ENCODE measurements around the gene ERMARD. TPM values are rescaled to one million over a fixed set of nuclear protein-coding genes. Genes with fewer than 3 reads are reported as not detected.

ERMARD gene
- total RNA-seq, 1 donor from 2014 or later = 24.8 TPM

- H3K4me3 Mint-ChIP-seq (ENCODE audit: unreplicated experiment) = peak within 1 kb of the TSS; percentile 93
- H3K27ac Mint-ChIP-seq (ENCODE audit: unreplicated experiment) = peak within 1 kb of the TSS; percentile 79
- no peak for TF ChIP-seq CTCF (IDR thresholded peaks at IDR 0.05; ENCODE audit: unreplicated experiment)
- peak; percentile 68 for DNase-seq (ENCODE audit: low spot score)
- no peaks in the 10 kb centered on the region for H3K9me3 Mint-ChIP-seq (ENCODE audit: unreplicated experiment)
- H3K36me3 Mint-ChIP-seq (ENCODE audit: low read depth, unreplicated experiment) = peaks cover 5% of the 10 kb centered on the region
- peaks cover 8% of the 10 kb centered on the region for H3K27me3 Mint-ChIP-seq (ENCODE audit: unreplicated experiment)
- H3K4me1 Mint-ChIP-seq (ENCODE audit: unreplicated experiment) = peaks cover 25% of the 10 kb centered on the region
Measured at GRCh38 chr6:169724494-169725124, 26.8 kb upstream of the ERMARD start, which contains the start of gene PHF10. Gene PHF10 (minus strand): TSS chr6:169724500. CDS start chr6:169723931, 569 bp downstream.

GRCh38 chr6:169725125-169726048 is 26.0 kb upstream of the ERMARD start:
- peaks cover 5% of the 10 kb centered on the region for H3K36me3 Mint-ChIP-seq (ENCODE audit: low read depth, unreplicated experiment)

GRCh38 chr6:169726049-169726400 is 25.4 kb upstream of the ERMARD start:
- Mint-ChIP-seq H3K9me3 (ENCODE audit: unreplicated experiment) (no peaks in the 10 kb centered on the region), H3K27ac (ENCODE audit: unreplicated experiment) (no peak overlapping the region), H3K4me1 (ENCODE audit: unreplicated experiment) (peaks cover 25% of the 10 kb centered on the region), H3K4me3 (ENCODE audit: unreplicated experiment) (peak overlapping the region; percentile 93), H3K36me3 (ENCODE audit: low read depth, unreplicated experiment) (peaks cover 5% of the 10 kb centered on the region), H3K27me3 (ENCODE audit: unreplicated experiment) (peaks cover 8% of the 10 kb centered on the region)
- no peak for DNase-seq (ENCODE audit: low spot score)
- TF ChIP-seq CTCF (IDR thresholded peaks at IDR 0.05; ENCODE audit: unreplicated experiment) = no peak

More at GRCh38 chr6:169725125-169726048, 26.0 kb upstream of the ERMARD start:
- peak; percentile 39 for DNase-seq (ENCODE audit: low spot score)
- Mint-ChIP-seq H3K9me3 (ENCODE audit: unreplicated experiment) (no peaks in the 10 kb centered on the region), H3K27ac (ENCODE audit: unreplicated experiment) (peak overlapping the region; percentile 79), H3K27me3 (ENCODE audit: unreplicated experiment) (peaks cover 8% of the 10 kb centered on the region), H3K4me1 (ENCODE audit: unreplicated experiment) (peaks cover 25% of the 10 kb centered on the region), H3K4me3 (ENCODE audit: unreplicated experiment) (peak overlapping the region; percentile 93)
- TF ChIP-seq CTCF (IDR thresholded peaks at IDR 0.05; ENCODE audit: unreplicated experiment) = no peak

- no peak for DNase-seq (ENCODE audit: low spot score)
- Mint-ChIP-seq H3K27ac (ENCODE audit: unreplicated experiment) (no peak overlapping the region), H3K27me3 (ENCODE audit: unreplicated experiment) (peaks cover 8% of the 10 kb centered on the region), H3K36me3 (ENCODE audit: low read depth, unreplicated experiment) (peaks cover 5% of the 10 kb centered on the region), H3K4me1 (ENCODE audit: unreplicated experiment) (peaks cover 25% of the 10 kb centered on the region), H3K4me3 (ENCODE audit: unreplicated experiment) (no peak overlapping the region), H3K9me3 (ENCODE audit: unreplicated experiment) (no peaks in the 10 kb centered on the region)
- no peak for TF ChIP-seq CTCF (IDR thresholded peaks at IDR 0.05; ENCODE audit: unreplicated experiment)
Measured at GRCh38 chr6:169726963-169727362, 24.5 kb upstream of the ERMARD start.

All from endothelial cell (in vitro differentiated cells).